Eye (tissue), 1 donor: ENCODE results near the gene CMTM4.
"Not testable (repeated sequence)": the region's sequence is repeated elsewhere in the genome, so short reads cannot be mapped to it uniquely, and the experiment has no call there.

Experiments
- DNase-seq: peaks from one replicate; pipeline ENCODE4 v3.0.0-alpha.2; 2015

The CMTM4 gene

GRCh38 chr16:66588981-66589713 lies 107.4 kb downstream of the CMTM4 start:
- DNase-seq = no peak

- DNase-seq = no peak
Observed at GRCh38 chr16:66587881-66588600, 108.5 kb downstream of the CMTM4 start.

DNA sequence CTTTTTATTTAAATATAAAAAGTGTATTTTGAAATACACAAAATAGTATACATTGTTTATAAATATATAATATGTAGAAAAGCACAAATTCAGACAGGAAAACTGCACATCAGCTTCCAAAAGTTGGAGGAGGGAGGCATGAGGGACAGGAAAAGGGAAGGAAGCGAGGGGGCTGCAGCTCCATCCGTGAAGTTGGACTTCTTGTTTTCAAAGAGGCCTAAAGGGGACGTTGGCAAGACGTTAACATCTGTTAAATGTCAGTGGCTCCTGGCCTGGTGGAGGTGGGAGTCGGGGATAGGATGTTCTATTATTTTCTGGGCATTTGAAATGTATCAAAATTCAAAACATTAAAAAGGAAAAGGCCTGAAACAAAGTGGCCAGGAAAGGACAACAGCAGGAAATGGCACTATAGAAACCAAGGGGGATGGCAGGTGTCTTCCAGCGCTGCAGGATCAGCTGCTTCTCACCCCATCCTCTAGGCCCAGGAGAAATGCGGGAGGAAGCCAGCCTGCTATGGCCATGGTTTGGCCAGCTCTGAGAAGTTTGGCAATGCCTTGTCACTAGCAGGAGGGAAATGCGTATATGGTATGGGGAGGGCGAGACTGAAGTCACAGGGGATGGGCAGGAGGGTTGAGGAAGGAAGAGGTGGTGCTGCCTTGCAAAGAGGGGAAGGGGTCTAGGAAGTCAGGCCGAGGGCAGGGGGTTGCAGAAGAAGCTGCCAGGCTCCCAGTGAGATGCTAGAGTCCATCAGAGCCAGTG lies 110.9 kb downstream of the CMTM4 start:
- no peak for DNase-seq

- DNase-seq = no peak
Observed at GRCh38 chr16:66581246-66581952, 115.1 kb downstream of the CMTM4 start.

DNA sequence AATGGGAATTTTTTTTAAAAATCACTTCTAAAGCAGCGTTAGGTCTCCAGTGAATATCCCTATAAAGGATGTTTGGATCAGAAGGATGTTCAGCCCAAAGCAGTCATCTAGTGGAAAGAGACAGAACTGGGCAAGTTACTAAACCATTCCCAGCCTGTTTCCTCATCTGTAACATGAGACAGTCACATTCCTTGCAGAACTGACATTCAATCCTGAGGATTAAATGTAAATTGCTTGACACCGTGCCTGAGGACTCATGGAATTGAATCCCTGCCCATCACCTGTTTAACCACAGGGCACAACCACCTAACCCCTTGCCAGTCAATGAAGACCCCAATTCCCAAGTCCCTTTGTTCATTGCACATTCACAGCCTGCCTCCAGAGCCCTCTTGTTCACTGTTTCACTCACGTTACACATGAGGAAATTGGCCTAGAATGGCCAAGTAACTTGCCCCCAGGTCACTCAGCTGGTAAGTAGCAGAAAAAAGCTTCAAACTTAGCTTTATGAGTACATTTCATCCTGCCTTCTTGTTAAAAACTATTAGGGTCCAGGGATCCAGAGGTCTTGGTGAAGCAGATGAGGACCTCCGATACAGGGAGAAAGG lies 115.8 kb downstream of the CMTM4 start:
- peak; percentile 41 for DNase-seq

- peak; percentile 77 for DNase-seq
Observed at GRCh38 chr16:66578651-66579531, 117.7 kb downstream of the CMTM4 start, which contains the start of gene CMTM2. Gene CMTM2 (plus strand): TSS chr16:66579463. CDS start chr16:66579608, 145 bp downstream.

- DNase-seq = no peak
Observed at GRCh38 chr16:66576296-66576695, 120.2 kb downstream of the CMTM4 start.

GRCh38 chr16:66575060-66575459 lies 121.5 kb downstream of the CMTM4 start:
- DNase-seq = no peak

- no peak for DNase-seq
Observed at GRCh38 chr16:66574531-66574930, 122.0 kb downstream of the CMTM4 start.

DNA sequence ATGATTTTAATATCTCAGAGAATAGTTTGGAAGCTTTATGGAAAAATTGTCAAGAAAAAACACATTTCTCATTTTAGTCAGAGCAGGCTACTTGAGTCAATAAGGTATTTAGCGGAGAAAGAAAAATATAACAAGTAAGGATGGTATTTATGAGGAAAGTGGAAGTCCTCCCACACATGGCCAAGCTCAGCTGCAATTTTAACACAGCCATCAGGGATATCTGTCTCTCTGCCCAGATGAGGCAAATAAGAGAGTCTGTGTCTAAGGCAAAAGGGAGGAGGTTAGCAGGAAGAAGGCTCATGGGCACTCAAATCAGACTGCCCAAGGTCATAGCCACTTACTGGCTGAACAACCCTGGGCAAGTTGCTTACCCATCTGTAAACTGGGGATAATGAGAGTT lies 122.5 kb downstream of the CMTM4 start:
- no peak for DNase-seq

DNA sequence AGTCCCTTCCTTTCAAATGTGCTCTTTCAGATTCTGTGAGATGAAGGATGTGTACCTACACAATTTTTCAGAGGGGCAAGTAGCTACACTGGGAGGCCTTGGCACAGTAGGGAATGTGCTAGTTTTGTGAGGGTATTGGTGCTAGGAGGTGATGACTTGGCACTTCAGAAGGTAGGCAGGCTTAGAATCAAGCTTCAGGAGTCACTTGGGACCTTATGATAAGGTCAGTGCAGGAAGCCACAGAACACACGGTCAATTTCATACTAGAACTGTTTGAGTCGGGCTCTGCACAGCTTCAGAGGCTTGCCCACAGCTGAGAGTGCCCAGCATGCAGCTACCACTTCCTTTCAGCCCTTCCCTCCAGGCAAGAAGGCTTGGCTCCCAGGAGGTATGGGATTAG lies 124.2 kb downstream of the CMTM4 start:
- DNase-seq = no peak

- no peak for DNase-seq
Observed at GRCh38 chr16:66569827-66570405, 126.6 kb downstream of the CMTM4 start.

GRCh38 chr16:66569131-66569530 lies 127.4 kb downstream of the CMTM4 start:
- DNase-seq = no peak

- DNase-seq = no peak
Observed at GRCh38 chr16:66568355-66568754, 128.2 kb downstream of the CMTM4 start.

DNA sequence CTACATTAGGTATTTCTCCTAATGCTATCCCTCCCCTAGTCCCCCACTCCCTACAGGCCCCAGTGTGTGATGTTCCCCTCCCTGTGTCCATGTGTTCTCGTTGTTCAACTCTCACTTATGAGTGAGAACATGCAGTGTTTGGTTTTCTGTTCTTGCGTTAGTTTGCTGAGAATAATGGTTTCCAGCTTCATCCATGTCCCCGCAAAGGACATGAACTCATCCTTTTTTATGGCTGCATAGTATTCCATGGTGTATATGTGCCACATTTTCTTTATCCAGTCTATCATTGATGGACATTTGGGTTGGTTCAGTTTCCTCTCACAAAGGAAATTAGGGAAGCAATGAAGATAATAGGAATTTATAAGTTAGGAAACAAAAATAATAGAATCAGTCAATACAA lies 129.3 kb downstream of the CMTM4 start:
- not testable (repeated sequence) for DNase-seq

GRCh38 chr16:66566051-66566901 lies 130.3 kb downstream of the CMTM4 start, which contains the start of gene CMTM1:
Gene CMTM1 (plus strand): TSS chr16:66566439. CDS start chr16:66566514, 75 bp downstream.
- no peak for DNase-seq
